ENCODE results near the gene NDUFS2.

The NDUFS2 gene

DNA sequence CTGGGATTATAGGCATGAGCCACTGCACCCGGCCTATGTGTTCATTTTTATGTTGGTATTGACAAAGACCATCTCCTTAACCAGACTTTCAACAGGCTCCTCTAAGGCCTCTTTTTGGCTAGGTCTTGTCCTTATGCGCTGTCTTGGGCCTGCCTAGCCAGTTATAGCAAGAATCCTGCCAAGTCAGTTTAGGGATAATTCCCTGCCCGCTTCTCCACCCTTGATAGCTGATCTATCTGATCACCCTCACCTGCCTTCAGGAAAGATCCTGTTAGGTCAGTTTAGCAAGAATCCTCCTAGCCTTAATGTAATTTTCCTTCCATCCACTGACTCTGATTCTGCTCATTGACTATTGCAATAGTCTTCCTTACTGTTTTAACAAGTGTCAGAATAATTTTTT, 22.5 kb upstream of the NDUFS2 start:
- CTCF ChIA-PET = interaction anchor here (1.9 to 5.4 kb wide), 5 partner anchors 10 to 203 kb away, joined by 12 to 67 read pairs (median 24); partner anchors contain the start of gene TOMM40L
- POLR2A ChIA-PET = no interaction called here
- no peak overlapping the region for H3K4me3 ChIP-seq (ENCODE audit: low read depth, low read length)
- TF ChIP-seq, protein P1, sequence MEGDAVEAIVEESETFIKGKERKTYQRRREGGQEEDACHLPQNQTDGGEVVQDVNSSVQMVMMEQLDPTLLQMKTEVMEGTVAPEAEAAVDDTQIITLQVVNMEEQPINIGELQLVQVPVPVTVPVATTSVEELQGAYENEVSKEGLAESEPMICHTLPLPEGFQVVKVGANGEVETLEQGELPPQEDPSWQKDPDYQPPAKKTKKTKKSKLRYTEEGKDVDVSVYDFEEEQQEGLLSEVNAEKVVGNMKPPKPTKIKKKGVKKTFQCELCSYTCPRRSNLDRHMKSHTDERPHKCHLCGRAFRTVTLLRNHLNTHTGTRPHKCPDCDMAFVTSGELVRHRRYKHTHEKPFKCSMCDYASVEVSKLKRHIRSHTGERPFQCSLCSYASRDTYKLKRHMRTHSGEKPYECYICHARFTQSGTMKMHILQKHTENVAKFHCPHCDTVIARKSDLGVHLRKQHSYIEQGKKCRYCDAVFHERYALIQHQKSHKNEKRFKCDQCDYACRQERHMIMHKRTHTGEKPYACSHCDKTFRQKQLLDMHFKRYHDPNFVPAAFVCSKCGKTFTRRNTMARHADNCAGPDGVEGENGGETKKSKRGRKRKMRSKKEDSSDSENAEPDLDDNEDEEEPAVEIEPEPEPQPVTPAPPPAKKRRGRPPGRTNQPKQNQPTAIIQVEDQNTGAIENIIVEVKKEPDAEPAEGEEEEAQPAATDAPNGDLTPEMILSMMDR (IDR thresholded peaks at IDR 0.05; ENCODE audit: insufficient read depth, low read length, missing control alignments) = no peak
- no peak for DNase-seq (ENCODE audit: low read depth, low spot score)

DNA sequence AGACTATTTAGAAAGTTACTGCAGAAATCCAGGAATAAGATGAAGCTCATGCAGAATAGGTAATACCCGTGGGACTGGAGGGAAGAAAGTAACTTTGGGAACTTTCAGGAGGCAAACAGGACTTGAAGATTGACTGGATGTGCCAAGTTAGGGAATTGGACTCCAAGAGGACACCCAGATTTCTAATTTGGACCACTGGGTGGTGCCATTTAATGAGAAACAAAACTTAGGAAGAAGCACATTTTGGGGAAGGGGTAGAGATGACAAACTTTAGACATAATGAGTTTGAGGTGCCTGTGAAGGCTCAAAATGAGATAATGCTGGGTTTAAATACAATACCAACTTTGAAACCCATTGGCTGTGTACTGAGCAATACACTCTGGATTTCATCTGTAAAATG, 21.5 kb upstream of the NDUFS2 start:
- ChIA-PET POLR2A (no interaction called here), CTCF (interaction anchor here (1.1 to 5.4 kb wide), 6 partner anchors 11 to 202 kb away, joined by 4 to 67 read pairs (median 19); partner anchors contain the start of genes NDUFS2 and TOMM40L)
- no peak for DNase-seq (ENCODE audit: low read depth, low spot score)
- H3K4me3 ChIP-seq (ENCODE audit: low read depth, low read length) = no peak overlapping the region
- TF ChIP-seq, protein P1 (IDR thresholded peaks at IDR 0.05; ENCODE audit: insufficient read depth, low read length, missing control alignments) = peak; percentile 11

DNA sequence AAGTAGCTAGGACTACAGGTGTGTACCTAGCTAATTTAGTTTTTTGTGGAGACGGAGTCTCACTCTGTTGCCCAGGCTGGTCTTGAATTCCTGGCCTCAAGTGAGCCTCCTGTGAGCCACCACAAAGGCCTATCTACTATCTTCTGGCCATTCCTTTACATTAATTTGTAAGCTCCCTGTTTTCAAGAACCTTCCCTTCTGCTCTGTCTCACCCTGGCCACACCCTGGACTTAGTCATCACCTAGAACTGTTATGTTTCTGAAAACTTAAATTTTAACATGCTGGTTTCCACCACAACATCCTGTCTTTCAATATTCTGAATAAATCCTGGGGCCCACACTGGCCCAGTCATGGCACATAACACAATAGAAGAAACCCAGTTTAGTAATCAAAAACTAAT, 20.0 kb upstream of the NDUFS2 start:
- TF ChIP-seq, protein P1 (IDR thresholded peaks at IDR 0.05; ENCODE audit: insufficient read depth, low read length, missing control alignments) = no peak
- POLR2A ChIA-PET = interaction anchor here (0.8 to 1.4 kb wide), 4 partner anchors 11 to 16 kb away, joined by 3 to 5 read pairs (median 4); partner anchors contain the start of genes ADAMTS4 and PPOX
- CTCF ChIA-PET = interaction anchor here (1.0 to 5.4 kb wide), 11 partner anchors 10 to 201 kb away, joined by 3 to 67 read pairs (median 8); partner anchors contain the start of genes ADAMTS4, APOA2, PPOX and TOMM40L
- H3K4me3 ChIP-seq (ENCODE audit: low read depth, low read length) = no peak overlapping the region
- DNase-seq (ENCODE audit: low read depth, low spot score) = no peak

DNA sequence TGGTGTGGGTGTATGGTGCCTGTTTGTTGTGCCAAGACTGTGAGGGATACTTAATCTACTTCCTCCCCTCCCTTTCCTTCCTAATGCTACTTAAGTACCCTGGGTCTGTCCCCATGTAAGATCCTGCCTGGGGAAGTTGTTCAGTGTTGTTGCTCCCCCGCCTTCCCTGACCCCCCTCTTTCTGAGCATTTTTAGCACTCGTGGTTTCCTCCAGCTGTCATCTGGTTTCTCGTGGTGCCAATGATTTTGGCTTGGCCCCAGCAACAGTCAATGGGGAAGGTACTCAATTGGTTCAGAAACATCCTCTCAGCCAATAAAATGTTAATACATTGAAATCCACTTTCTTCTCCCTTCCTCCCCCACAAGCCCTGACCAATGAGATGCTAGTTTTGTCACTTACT, 16.9 kb upstream of the NDUFS2 start:
- ChIA-PET CTCF (interaction anchor here (1.3 to 1.8 kb wide), 3 partner anchors 9 to 20 kb away, joined by 4 to 8 read pairs (median 5); partner anchors contain the start of gene PPOX), POLR2A (no interaction called here)
- TF ChIP-seq, protein P1 (IDR thresholded peaks at IDR 0.05; ENCODE audit: insufficient read depth, low read length, missing control alignments) = no peak
- DNase-seq (ENCODE audit: low read depth, low spot score) = no peak
- H3K4me3 ChIP-seq (ENCODE audit: low read depth, low read length) = no peak overlapping the region

GRCh38 chr1:161185732-161186311, 16.3 kb upstream of the NDUFS2 start:
- TF ChIP-seq, protein P1 (IDR thresholded peaks at IDR 0.05; ENCODE audit: insufficient read depth, low read length, missing control alignments) = no peak
- ChIA-PET POLR2A (no interaction called here), CTCF (interaction anchor here (0.7 to 1.8 kb wide), 5 partner anchors 8 to 196 kb away, joined by 3 to 8 read pairs (median 5); partner anchors contain the start of gene PPOX)
- H3K4me3 ChIP-seq (ENCODE audit: low read depth, low read length) = no peak overlapping the region
- DNase-seq (ENCODE audit: low read depth, low spot score) = no peak

DNA sequence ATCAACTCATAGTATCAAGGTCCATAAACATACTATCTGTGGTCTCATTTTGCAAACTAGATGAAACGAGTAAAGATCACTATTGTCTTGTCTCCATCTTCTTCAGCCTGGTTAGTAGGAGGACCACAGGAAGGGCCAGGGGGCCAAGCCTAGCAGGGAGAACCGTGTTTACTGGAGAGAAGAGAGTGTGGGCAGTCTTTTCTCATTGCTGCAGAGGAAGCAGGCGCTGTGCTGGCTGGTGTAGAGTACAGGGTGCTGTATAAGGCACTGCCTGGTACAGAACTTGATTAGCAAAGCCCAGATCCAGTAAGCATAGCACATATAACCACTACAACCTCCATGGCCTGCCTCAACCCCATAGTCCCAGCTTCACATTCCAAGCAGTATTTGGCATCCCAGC, 14.9 kb upstream of the NDUFS2 start:
- no peak overlapping the region for H3K4me3 ChIP-seq (ENCODE audit: low read depth, low read length)
- TF ChIP-seq, protein P1 (IDR thresholded peaks at IDR 0.05; ENCODE audit: insufficient read depth, low read length, missing control alignments) = no peak
- DNase-seq (ENCODE audit: low read depth, low spot score) = no peak
- POLR2A ChIA-PET = no interaction called here
- CTCF ChIA-PET = interaction anchor here (1.2 to 1.7 kb wide), 2 partner anchors 22 to 195 kb away, joined by 3 to 8 read pairs; partner anchors contain the start of gene PPOX
